SU-DHL-6 (cell line): Measurements from ENCODE around the gene WNT2B.
"Not testable (repeated sequence)": the region's sequence is repeated elsewhere in the genome, so short reads cannot be mapped to it uniquely, and the experiment has no call there.

Experiments used
- H2AFZ ChIP-seq: fragments of 200-600 bp; sonication (generic); 2 replicates; pipeline ENCODE4 v1.6.1; 2014; ENCODE audit warnings: low read depth, mild to moderate bottlenecking, moderate library complexity, mixed read lengths, antibody characterized with exemption, low read length; ENCODE audit not compliant: severe bottlenecking
- H3F3A ChIP-seq: fragments of 200-600 bp; shearing (Covaris generic); 2 replicates; pipeline ENCODE4 v1.6.0; 2016; ENCODE audit warnings: antibody characterized with exemption, mild to moderate bottlenecking; ENCODE audit not compliant: insufficient read depth
- H3K27ac ChIP-seq: fragments of 200-600 bp; sonication (generic); 2 replicates; pipeline ENCODE4 v1.5.1; 2016; ENCODE audit warnings: low read depth, mild to moderate bottlenecking, low read length, moderate library complexity, mixed read lengths
- H3K27me3 ChIP-seq: fragments of 200-600 bp; sonication (generic), shearing (Covaris generic); 2 replicates; pipeline ENCODE4 v1.6.0; 2014; ENCODE audit warnings: mild to moderate bottlenecking, low read length
- H3K36me3 ChIP-seq: fragments of 200-600 bp; sonication (generic); 2 replicates; pipeline ENCODE4 v1.6.1; 2014; ENCODE audit warnings: mild to moderate bottlenecking, low read length, mixed read lengths
- H3K4me2 ChIP-seq: fragments of 300-600, 200-600 bp; shearing (Covaris generic), sonication (generic); 2 replicates; pipeline ENCODE4 v1.6.0; 2014; ENCODE audit warnings: low read length, low read depth, mild to moderate bottlenecking; ENCODE audit not compliant: poor library complexity, severe bottlenecking
- H3K4me3 ChIP-seq: fragments of 200-600 bp; sonication (generic); 2 replicates; pipeline ENCODE4 v1.5.1; 2014; ENCODE audit warnings: antibody characterized with exemption, low read length, mild to moderate bottlenecking, mixed read lengths; ENCODE audit not compliant: insufficient read depth, poor library complexity, severe bottlenecking
- H3K79me2 ChIP-seq: fragments of 200-600 bp; sonication (generic); 2 replicates; pipeline ENCODE4 v1.6.1; 2014; ENCODE audit warnings: mild to moderate bottlenecking, low read length, moderate library complexity; ENCODE audit not compliant: insufficient read depth
- H3K9ac ChIP-seq: fragments of 200-600 bp; sonication (generic); 2 replicates; pipeline ENCODE4 v1.7.0; 2014; ENCODE audit warnings: mild to moderate bottlenecking, low read length
- H3K9me2 ChIP-seq: fragments of 200-600 bp; sonication (generic); replicated peaks from 2 replicates; pipeline ENCODE4 v1.6.1; 2014; ENCODE audit warnings: low read length; ENCODE audit not compliant: insufficient read depth
- H3K9me3 ChIP-seq: fragments of 200-600 bp; sonication (generic); 2 replicates; pipeline ENCODE4 v1.6.1; 2014; ENCODE audit warnings: low read length, mixed read lengths; ENCODE audit not compliant: insufficient read depth
- H4K20me1 ChIP-seq: fragments of 200-600 bp; sonication (generic); 2 replicates; pipeline ENCODE4 v1.6.1; 2014; ENCODE audit warnings: low read depth, mild to moderate bottlenecking, antibody characterized with exemption, low read length, moderate library complexity, mixed read lengths
- EZH2phosphoT487 ChIP-seq: fragments of 200-600 bp; sonication (generic), shearing (Covaris generic); conservative IDR thresholded peaks from 2 replicates; pipeline ENCODE4 v1.6.1; 2018; ENCODE audit warnings: mild to moderate bottlenecking, antibody characterized with exemption, low read length, moderate library complexity, mixed read lengths
- TF ChIP-seq, protein P1 (sequence below): fragments of 200-600 bp; sonication (generic); IDR thresholded peaks from one replicate; pipeline ENCODE4 v1.5.1; 2017; ENCODE audit warnings: antibody characterized with exemption, mild to moderate bottlenecking, low read length, moderate library complexity; ENCODE audit not compliant: insufficient read depth, poor library complexity, severe bottlenecking

WNT2B gene

DNA sequence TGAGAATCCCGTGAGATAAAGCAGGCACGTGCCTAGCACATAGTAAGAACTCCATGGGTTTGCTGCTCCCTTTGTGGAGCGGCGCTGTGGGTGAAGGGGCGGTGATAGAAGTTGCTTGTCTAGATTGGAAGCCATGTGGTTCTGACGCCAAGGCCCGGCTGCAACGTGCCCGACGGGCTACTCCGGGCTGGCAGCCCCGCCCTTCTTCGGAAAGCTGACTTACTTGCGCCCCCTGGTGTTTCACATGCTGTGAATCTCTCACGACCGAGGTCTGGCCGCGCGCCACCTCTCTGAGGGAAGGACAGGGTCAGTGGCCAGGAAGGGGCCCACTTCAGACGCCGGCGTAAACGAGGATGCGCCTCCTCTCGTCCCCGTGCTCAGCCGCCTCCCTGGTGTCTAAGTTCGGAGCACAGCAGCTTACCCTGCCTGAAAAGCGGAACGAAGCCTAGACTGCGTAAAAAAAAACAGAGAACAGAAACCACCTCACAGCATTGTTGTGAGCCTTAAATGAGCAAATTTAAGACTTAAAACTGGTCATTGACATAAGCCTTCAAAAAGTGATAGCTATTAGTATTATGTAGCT, 42.6 kb upstream of the WNT2B start:
- Histone ChIP-seq H3F3A (peaks cover 7% of the 10 kb centered on the region; the same call in 1 of the 2 replicates), H3K9ac (peak overlapping the region; percentile 38; the same call in 1 of the 2 replicates), H3K27me3 (no peaks in the 10 kb centered on the region), H3K79me2 (no peaks in the 10 kb centered on the region), H3K4me3 (peak overlapping the region; percentile 33), H3K9me3 (no peaks in the 10 kb centered on the region), H3K9me2 (no peaks in the 10 kb centered on the region), H2AFZ (peak overlapping the region; percentile 96), H3K27ac (peak overlapping the region; percentile 20), H4K20me1 (no peaks in the 10 kb centered on the region), H3K4me2 (peak overlapping the region; percentile 68), H3K36me3 (no peaks in the 10 kb centered on the region)
- TF ChIP-seq, protein P1, sequence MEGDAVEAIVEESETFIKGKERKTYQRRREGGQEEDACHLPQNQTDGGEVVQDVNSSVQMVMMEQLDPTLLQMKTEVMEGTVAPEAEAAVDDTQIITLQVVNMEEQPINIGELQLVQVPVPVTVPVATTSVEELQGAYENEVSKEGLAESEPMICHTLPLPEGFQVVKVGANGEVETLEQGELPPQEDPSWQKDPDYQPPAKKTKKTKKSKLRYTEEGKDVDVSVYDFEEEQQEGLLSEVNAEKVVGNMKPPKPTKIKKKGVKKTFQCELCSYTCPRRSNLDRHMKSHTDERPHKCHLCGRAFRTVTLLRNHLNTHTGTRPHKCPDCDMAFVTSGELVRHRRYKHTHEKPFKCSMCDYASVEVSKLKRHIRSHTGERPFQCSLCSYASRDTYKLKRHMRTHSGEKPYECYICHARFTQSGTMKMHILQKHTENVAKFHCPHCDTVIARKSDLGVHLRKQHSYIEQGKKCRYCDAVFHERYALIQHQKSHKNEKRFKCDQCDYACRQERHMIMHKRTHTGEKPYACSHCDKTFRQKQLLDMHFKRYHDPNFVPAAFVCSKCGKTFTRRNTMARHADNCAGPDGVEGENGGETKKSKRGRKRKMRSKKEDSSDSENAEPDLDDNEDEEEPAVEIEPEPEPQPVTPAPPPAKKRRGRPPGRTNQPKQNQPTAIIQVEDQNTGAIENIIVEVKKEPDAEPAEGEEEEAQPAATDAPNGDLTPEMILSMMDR = peak; percentile 66
- no peak for TF ChIP-seq EZH2phosphoT487

DNA sequence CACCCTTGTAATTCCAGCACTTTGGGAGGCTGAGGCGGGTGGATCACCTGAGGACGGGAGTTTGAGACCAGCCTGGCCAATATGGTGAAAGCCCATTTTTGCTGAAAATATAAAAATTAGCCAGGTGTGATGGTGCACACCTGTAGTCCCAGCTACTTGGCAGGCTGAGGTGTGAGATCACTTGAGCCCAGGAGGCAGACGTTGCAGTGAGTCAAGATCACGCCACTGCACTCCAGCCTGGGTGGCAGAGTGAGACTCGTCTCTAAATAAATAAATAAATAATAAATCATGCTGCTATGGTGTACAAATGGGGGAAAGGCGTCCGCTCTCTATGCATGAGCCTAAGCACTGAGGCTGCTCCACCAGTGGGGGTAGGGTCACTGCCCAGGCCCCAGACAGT, 38.4 kb upstream of the WNT2B start:
- not testable (repeated sequence) for H3K27ac ChIP-seq, H3K4me2 ChIP-seq, H3K36me3 ChIP-seq, H3K27me3 ChIP-seq, H3K9me2 ChIP-seq, H3K9ac ChIP-seq, H3K9me3 ChIP-seq, H3K79me2 ChIP-seq, H3K4me3 ChIP-seq, H4K20me1 ChIP-seq, H2AFZ ChIP-seq, H3F3A ChIP-seq

DNA sequence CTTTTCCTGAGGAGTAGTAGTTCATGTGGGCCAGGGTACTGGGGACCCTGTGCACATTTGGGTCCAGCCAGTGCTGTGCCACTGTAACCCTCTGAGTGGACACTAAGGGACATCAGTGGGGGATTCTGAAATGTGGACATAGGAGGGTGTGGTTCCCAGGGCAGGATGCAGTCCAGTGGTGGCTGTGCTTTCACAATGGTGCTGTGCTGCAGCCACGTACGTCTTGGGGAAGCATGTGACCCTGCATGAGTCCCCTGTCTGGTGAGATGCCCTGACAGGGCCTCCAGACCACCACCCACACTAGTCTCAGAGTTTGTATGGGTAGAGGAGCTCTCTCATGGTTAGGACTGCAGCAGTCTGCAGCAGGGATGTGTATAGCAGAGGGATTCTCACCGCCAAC, 37.8 kb upstream of the WNT2B start:
- no peak overlapping the region for H3K4me3 ChIP-seq
- no peaks in the 10 kb centered on the region for H3K9me2 ChIP-seq
- H3K27me3 ChIP-seq = no peaks in the 10 kb centered on the region
- no peaks in the 10 kb centered on the region for H4K20me1 ChIP-seq
- H2AFZ ChIP-seq = no peak overlapping the region
- no peak for TF ChIP-seq EZH2phosphoT487
- TF ChIP-seq, protein P1 = no peak
- no peak overlapping the region for H3K9ac ChIP-seq
- no peaks in the 10 kb centered on the region for H3K9me3 ChIP-seq
- H3K27ac ChIP-seq = no peak overlapping the region
- no peak overlapping the region for H3K4me2 ChIP-seq
- H3K36me3 ChIP-seq = no peaks in the 10 kb centered on the region
- no peaks in the 10 kb centered on the region for H3K79me2 ChIP-seq
- peaks cover 7% of the 10 kb centered on the region; the same call in 1 of the 2 replicates for H3F3A ChIP-seq

DNA sequence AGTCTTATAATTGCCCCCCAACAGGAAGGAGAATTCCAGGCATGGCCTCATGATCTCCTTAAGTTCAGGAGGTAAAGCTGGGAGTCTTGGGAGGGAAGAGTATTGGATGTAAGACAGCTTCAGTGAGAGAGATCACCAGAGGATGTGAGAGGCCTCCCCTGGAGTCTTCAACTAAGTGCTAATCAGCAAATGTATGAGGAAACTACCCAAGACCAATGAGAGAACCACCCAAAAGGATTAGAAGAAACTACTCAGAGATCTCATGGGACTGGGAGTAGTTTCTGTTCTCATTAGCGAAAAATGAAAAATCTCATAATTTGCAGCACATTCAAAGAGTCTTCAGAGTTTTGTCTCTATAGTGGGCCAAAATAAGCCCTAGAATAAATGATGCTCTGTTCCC, 36.6 kb upstream of the WNT2B start:
- Histone ChIP-seq H3K9ac (no peak overlapping the region), H3K4me3 (no peak overlapping the region), H3K79me2 (no peaks in the 10 kb centered on the region), H3K27ac (no peak overlapping the region), H3K9me2 (no peaks in the 10 kb centered on the region), H4K20me1 (no peaks in the 10 kb centered on the region), H2AFZ (no peak overlapping the region), H3K4me2 (no peak overlapping the region), H3K9me3 (no peaks in the 10 kb centered on the region), H3K36me3 (no peaks in the 10 kb centered on the region), H3F3A (no peaks in the 10 kb centered on the region), H3K27me3 (no peaks in the 10 kb centered on the region)
- TF ChIP-seq, protein P1 = no peak
- TF ChIP-seq EZH2phosphoT487 = no peak
